SK-N-SH treated with all-trans-retinoic acid at 6 μM for 48 hours (cell line): ENCODE measurements around the gene SYNGAP1.

ENCODE experiments used
- BACH2 ChIP-seq: fragments of 250-450 bp; sonication (Bioruptor Pico); IDR thresholded peaks from 2 replicates; pipeline ENCODE4 v1.9.0; 2021; ENCODE audit warnings: mild to moderate bottlenecking, borderline replicate concordance
- CSDC2 ChIP-seq: fragments of 250-450 bp; sonication (Bioruptor Pico); IDR thresholded peaks from 2 replicates; pipeline ENCODE4 v1.5.0; 2020; ENCODE audit warnings: mild to moderate bottlenecking, moderate library complexity
- OSR1 ChIP-seq: fragments of 250-450 bp; sonication (Bioruptor Pico); IDR thresholded peaks from 2 replicates; pipeline ENCODE4 v1.8.0; 2022; ENCODE audit warnings: moderate library complexity, mild to moderate bottlenecking, inconsistent platforms
- RARB ChIP-seq: fragments of 250-450 bp; sonication (Bioruptor Pico); IDR thresholded peaks from 2 replicates; pipeline ENCODE4 v1.8.0; 2021; ENCODE audit warnings: mild to moderate bottlenecking, moderate library complexity
- TOX ChIP-seq: fragments of 250-450 bp; sonication (Bioruptor Pico); IDR thresholded peaks from 2 replicates; pipeline ENCODE4 v1.8.0; 2021; ENCODE audit warnings: mild to moderate bottlenecking, moderate library complexity, borderline replicate concordance
- ZC3H10 ChIP-seq: fragments of 250-450 bp; sonication (Bioruptor Pico); IDR thresholded peaks from 2 replicates; pipeline ENCODE4 v1.5.1; 2021; ENCODE audit warnings: mild to moderate bottlenecking, moderate library complexity
- ZNF565 ChIP-seq: fragments of 450-650 bp; formaldehyde crosslinking; conservative IDR thresholded peaks from 2 replicates; pipeline ENCODE4 v1.5.0; 2020; ENCODE audit warnings: low read depth, mild to moderate bottlenecking, moderate library complexity
- TF ChIP-seq, protein P1 (sequence below): fragments of 250-450 bp; sonication (Bioruptor Pico); IDR thresholded peaks from 2 replicates; pipeline ENCODE4 v1.5.1; 2021; ENCODE audit warnings: mild to moderate bottlenecking, moderate library complexity
- TF ChIP-seq, protein P2 (sequence below): fragments of 250-450 bp; sonication (Bioruptor Pico); IDR thresholded peaks from 2 replicates; pipeline ENCODE4 v1.8.0; 2021; ENCODE audit warnings: low read depth, mild to moderate bottlenecking, moderate library complexity, borderline replicate concordance
- TF ChIP-seq, protein P3 (sequence below): fragments of 250-450 bp; sonication (Bioruptor Pico); IDR thresholded peaks from 2 replicates; pipeline ENCODE4 v1.8.0; 2020; ENCODE audit warnings: mild to moderate bottlenecking, moderate library complexity, borderline replicate concordance
- TF ChIP-seq, protein P4 (sequence below): fragments of 250-450 bp; sonication (Bioruptor Pico); IDR thresholded peaks from 2 replicates; pipeline ENCODE4 v1.5.0; 2020; ENCODE audit warnings: mild to moderate bottlenecking, moderate library complexity
- TF ChIP-seq, protein P5 (sequence below): fragments of 250-450 bp; sonication (Bioruptor Pico); IDR thresholded peaks from 2 replicates; pipeline ENCODE4 v1.5.1; 2020; ENCODE audit warnings: low read depth, mild to moderate bottlenecking, moderate library complexity

DNA sequence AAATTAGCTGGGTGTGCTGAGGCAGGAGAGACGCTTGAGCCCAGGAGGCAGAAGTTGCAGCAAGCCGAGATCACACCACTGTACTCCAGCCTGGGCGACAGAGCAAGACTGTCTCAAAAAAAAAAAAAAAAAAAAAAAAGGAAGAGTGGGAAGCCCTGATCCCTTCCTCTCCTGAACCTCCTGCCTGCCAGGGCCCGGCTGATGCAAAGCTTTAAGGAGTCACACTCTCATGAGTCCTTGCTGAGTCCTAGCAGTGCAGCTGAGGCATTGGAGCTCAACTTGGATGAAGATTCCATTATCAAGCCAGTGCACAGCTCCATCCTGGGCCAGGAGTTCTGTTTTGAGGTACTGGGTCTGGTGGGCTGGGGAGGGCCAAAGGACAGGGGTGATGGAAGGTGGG, 15.1 kb downstream of the SYNGAP1 start:
- TF ChIP-seq, protein P1, sequence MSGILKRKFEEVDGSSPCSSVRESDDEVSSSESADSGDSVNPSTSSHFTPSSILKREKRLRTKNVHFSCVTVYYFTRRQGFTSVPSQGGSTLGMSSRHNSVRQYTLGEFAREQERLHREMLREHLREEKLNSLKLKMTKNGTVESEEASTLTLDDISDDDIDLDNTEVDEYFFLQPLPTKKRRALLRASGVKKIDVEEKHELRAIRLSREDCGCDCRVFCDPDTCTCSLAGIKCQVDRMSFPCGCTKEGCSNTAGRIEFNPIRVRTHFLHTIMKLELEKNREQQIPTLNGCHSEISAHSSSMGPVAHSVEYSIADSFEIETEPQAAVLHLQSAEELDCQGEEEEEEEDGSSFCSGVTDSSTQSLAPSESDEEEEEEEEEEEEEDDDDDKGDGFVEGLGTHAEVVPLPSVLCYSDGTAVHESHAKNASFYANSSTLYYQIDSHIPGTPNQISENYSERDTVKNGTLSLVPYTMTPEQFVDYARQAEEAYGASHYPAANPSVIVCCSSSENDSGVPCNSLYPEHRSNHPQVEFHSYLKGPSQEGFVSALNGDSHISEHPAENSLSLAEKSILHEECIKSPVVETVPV, result no peak
- TF ChIP-seq ZC3H10 (CRISPR knock-in tag) (no peak), ZNF565 (CRISPR knock-in tag) (no peak), CSDC2 (CRISPR knock-in tag) (no peak), RARB (CRISPR knock-in tag) (no peak), OSR1 (no peak), BACH2 (CRISPR knock-in tag) (no peak), TOX (CRISPR knock-in tag) (no peak)
- TF ChIP-seq, protein P2, sequence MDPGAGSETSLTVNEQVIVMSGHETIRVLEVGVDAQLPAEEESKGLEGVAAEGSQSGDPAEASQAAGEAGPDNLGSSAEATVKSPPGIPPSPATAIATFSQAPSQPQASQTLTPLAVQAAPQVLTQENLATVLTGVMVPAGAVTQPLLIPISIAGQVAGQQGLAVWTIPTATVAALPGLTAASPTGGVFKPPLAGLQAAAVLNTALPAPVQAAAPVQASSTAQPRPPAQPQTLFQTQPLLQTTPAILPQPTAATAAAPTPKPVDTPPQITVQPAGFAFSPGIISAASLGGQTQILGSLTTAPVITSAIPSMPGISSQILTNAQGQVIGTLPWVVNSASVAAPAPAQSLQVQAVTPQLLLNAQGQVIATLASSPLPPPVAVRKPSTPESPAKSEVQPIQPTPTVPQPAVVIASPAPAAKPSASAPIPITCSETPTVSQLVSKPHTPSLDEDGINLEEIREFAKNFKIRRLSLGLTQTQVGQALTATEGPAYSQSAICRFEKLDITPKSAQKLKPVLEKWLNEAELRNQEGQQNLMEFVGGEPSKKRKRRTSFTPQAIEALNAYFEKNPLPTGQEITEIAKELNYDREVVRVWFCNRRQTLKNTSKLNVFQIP (CRISPR knock-in tag), result no peak
- TF ChIP-seq, protein P3, sequence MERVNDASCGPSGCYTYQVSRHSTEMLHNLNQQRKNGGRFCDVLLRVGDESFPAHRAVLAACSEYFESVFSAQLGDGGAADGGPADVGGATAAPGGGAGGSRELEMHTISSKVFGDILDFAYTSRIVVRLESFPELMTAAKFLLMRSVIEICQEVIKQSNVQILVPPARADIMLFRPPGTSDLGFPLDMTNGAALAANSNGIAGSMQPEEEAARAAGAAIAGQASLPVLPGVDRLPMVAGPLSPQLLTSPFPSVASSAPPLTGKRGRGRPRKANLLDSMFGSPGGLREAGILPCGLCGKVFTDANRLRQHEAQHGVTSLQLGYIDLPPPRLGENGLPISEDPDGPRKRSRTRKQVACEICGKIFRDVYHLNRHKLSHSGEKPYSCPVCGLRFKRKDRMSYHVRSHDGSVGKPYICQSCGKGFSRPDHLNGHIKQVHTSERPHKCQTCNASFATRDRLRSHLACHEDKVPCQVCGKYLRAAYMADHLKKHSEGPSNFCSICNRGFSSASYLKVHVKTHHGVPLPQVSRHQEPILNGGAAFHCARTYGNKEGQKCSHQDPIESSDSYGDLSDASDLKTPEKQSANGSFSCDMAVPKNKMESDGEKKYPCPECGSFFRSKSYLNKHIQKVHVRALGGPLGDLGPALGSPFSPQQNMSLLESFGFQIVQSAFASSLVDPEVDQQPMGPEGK (CRISPR knock-in tag), result no peak
- TF ChIP-seq, protein P4, sequence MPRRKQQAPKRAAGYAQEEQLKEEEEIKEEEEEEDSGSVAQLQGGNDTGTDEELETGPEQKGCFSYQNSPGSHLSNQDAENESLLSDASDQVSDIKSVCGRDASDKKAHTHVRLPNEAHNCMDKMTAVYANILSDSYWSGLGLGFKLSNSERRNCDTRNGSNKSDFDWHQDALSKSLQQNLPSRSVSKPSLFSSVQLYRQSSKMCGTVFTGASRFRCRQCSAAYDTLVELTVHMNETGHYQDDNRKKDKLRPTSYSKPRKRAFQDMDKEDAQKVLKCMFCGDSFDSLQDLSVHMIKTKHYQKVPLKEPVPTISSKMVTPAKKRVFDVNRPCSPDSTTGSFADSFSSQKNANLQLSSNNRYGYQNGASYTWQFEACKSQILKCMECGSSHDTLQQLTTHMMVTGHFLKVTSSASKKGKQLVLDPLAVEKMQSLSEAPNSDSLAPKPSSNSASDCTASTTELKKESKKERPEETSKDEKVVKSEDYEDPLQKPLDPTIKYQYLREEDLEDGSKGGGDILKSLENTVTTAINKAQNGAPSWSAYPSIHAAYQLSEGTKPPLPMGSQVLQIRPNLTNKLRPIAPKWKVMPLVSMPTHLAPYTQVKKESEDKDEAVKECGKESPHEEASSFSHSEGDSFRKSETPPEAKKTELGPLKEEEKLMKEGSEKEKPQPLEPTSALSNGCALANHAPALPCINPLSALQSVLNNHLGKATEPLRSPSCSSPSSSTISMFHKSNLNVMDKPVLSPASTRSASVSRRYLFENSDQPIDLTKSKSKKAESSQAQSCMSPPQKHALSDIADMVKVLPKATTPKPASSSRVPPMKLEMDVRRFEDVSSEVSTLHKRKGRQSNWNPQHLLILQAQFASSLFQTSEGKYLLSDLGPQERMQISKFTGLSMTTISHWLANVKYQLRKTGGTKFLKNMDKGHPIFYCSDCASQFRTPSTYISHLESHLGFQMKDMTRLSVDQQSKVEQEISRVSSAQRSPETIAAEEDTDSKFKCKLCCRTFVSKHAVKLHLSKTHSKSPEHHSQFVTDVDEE (CRISPR knock-in tag), result no peak
- TF ChIP-seq, protein P5, sequence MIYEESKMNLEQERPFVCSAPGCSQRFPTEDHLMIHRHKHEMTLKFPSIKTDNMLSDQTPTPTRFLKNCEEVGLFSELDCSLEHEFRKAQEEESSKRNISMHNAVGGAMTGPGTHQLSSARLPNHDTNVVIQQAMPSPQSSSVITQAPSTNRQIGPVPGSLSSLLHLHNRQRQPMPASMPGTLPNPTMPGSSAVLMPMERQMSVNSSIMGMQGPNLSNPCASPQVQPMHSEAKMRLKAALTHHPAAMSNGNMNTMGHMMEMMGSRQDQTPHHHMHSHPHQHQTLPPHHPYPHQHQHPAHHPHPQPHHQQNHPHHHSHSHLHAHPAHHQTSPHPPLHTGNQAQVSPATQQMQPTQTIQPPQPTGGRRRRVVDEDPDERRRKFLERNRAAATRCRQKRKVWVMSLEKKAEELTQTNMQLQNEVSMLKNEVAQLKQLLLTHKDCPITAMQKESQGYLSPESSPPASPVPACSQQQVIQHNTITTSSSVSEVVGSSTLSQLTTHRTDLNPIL (CRISPR knock-in tag), result no peak
